SU-DHL-6 (cell line): ENCODE results near the gene EXOC6.

ENCODE experiments used
- H2AFZ ChIP-seq: fragments of 200-600 bp; sonication (generic); 2 replicates; pipeline ENCODE4 v1.6.1; 2014; ENCODE audit warnings: low read depth, mild to moderate bottlenecking, moderate library complexity, mixed read lengths, antibody characterized with exemption, low read length; ENCODE audit not compliant: severe bottlenecking
- H3F3A ChIP-seq: fragments of 200-600 bp; shearing (Covaris generic); 2 replicates; pipeline ENCODE4 v1.6.0; 2016; ENCODE audit warnings: antibody characterized with exemption, mild to moderate bottlenecking; ENCODE audit not compliant: insufficient read depth
- H3K27ac ChIP-seq: fragments of 200-600 bp; sonication (generic); 2 replicates; pipeline ENCODE4 v1.5.1; 2016; ENCODE audit warnings: low read depth, mild to moderate bottlenecking, low read length, moderate library complexity, mixed read lengths
- H3K27me3 ChIP-seq: fragments of 200-600 bp; sonication (generic), shearing (Covaris generic); 2 replicates; pipeline ENCODE4 v1.6.0; 2014; ENCODE audit warnings: mild to moderate bottlenecking, low read length
- H3K36me3 ChIP-seq: fragments of 200-600 bp; sonication (generic); 2 replicates; pipeline ENCODE4 v1.6.1; 2014; ENCODE audit warnings: mild to moderate bottlenecking, low read length, mixed read lengths
- H3K4me2 ChIP-seq: fragments of 300-600, 200-600 bp; shearing (Covaris generic), sonication (generic); 2 replicates; pipeline ENCODE4 v1.6.0; 2014; ENCODE audit warnings: low read length, low read depth, mild to moderate bottlenecking; ENCODE audit not compliant: poor library complexity, severe bottlenecking
- H3K4me3 ChIP-seq: fragments of 200-600 bp; sonication (generic); 2 replicates; pipeline ENCODE4 v1.5.1; 2014; ENCODE audit warnings: antibody characterized with exemption, low read length, mild to moderate bottlenecking, mixed read lengths; ENCODE audit not compliant: insufficient read depth, poor library complexity, severe bottlenecking
- H3K79me2 ChIP-seq: fragments of 200-600 bp; sonication (generic); 2 replicates; pipeline ENCODE4 v1.6.1; 2014; ENCODE audit warnings: mild to moderate bottlenecking, low read length, moderate library complexity; ENCODE audit not compliant: insufficient read depth
- H3K9ac ChIP-seq: fragments of 200-600 bp; sonication (generic); 2 replicates; pipeline ENCODE4 v1.7.0; 2014; ENCODE audit warnings: mild to moderate bottlenecking, low read length
- H3K9me2 ChIP-seq: fragments of 200-600 bp; sonication (generic); replicated peaks from 2 replicates; pipeline ENCODE4 v1.6.1; 2014; ENCODE audit warnings: low read length; ENCODE audit not compliant: insufficient read depth
- H3K9me3 ChIP-seq: fragments of 200-600 bp; sonication (generic); 2 replicates; pipeline ENCODE4 v1.6.1; 2014; ENCODE audit warnings: low read length, mixed read lengths; ENCODE audit not compliant: insufficient read depth
- H4K20me1 ChIP-seq: fragments of 200-600 bp; sonication (generic); 2 replicates; pipeline ENCODE4 v1.6.1; 2014; ENCODE audit warnings: low read depth, mild to moderate bottlenecking, antibody characterized with exemption, low read length, moderate library complexity, mixed read lengths
- EZH2phosphoT487 ChIP-seq: fragments of 200-600 bp; sonication (generic), shearing (Covaris generic); conservative IDR thresholded peaks from 2 replicates; pipeline ENCODE4 v1.6.1; 2018; ENCODE audit warnings: mild to moderate bottlenecking, antibody characterized with exemption, low read length, moderate library complexity, mixed read lengths
- TF ChIP-seq, protein P1 (sequence below): fragments of 200-600 bp; sonication (generic); IDR thresholded peaks from one replicate; pipeline ENCODE4 v1.5.1; 2017; ENCODE audit warnings: antibody characterized with exemption, mild to moderate bottlenecking, low read length, moderate library complexity; ENCODE audit not compliant: insufficient read depth, poor library complexity, severe bottlenecking

Gene EXOC6

DNA sequence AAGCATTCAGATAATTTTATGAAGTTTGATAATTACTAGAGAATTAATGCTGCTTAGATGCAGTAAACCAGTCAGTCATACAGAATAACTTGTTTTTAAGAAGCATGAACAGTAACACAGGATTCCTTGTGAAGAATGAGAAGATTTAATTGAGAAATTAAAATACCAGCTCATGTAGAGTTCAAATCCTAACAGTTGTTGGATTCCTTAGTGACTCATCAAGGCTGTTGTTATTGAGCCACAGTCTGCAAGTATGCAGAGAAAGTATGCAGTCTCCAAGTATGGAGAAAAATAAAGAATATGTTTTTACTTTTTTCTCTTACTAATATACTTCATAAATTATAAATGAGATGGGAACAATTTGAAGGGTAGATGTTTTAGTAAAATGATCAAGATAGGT is 182.1 kb downstream of the EXOC6 start:
- Histone ChIP-seq H3K9me3 (no peaks in the 10 kb centered on the region), H3K9me2 (no peaks in the 10 kb centered on the region), H3K9ac (no peak overlapping the region), H3K4me3 (no peak overlapping the region), H3K27ac (no peak overlapping the region), H3K4me2 (no peak overlapping the region), H3K36me3 (no peaks in the 10 kb centered on the region), H3K79me2 (no peaks in the 10 kb centered on the region), H3K27me3 (no peaks in the 10 kb centered on the region), H2AFZ (no peak overlapping the region), H3F3A (no peaks in the 10 kb centered on the region), H4K20me1 (no peaks in the 10 kb centered on the region)
- TF ChIP-seq, protein P1, sequence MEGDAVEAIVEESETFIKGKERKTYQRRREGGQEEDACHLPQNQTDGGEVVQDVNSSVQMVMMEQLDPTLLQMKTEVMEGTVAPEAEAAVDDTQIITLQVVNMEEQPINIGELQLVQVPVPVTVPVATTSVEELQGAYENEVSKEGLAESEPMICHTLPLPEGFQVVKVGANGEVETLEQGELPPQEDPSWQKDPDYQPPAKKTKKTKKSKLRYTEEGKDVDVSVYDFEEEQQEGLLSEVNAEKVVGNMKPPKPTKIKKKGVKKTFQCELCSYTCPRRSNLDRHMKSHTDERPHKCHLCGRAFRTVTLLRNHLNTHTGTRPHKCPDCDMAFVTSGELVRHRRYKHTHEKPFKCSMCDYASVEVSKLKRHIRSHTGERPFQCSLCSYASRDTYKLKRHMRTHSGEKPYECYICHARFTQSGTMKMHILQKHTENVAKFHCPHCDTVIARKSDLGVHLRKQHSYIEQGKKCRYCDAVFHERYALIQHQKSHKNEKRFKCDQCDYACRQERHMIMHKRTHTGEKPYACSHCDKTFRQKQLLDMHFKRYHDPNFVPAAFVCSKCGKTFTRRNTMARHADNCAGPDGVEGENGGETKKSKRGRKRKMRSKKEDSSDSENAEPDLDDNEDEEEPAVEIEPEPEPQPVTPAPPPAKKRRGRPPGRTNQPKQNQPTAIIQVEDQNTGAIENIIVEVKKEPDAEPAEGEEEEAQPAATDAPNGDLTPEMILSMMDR = no peak
- TF ChIP-seq EZH2phosphoT487 = no peak

DNA sequence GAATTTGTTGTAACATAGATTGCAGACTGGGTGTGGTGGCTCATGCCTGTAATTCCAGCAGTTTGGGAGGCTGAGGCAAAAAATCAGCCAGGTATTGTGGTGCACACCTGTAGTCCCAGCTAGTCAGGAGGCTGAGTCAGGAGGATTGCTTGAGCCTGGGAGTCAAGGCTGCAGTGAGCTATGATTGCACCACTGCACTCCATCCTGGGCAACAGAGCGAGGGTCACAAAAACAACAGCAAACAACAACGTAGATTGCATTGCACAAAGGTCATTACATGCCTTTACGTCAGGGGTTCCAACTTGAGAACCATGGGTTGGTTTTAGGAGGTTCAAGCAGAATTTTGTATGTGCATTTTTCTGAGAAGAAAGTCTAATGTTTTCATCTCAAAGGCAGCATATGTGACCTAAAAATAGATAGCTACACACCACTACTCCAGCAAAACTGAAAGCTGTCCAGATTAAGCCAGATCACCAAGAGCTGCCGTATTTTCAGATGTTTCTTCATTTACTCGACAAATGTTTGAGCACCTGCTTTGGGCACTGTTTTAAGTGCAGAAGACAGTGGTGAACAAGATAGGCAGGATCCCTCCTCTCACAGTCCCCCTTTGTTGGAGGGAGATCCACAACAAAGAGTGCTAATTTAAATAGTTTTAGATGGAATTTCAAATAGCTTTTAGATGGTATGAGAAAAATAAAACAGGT is 183.9 kb downstream of the EXOC6 start:
- Histone ChIP-seq H3F3A (no peaks in the 10 kb centered on the region), H3K36me3 (no peaks in the 10 kb centered on the region), H3K4me3 (no peak overlapping the region), H3K4me2 (no peak overlapping the region), H3K9ac (no peak overlapping the region), H3K27ac (no peak overlapping the region), H3K9me3 (no peaks in the 10 kb centered on the region), H3K27me3 (no peaks in the 10 kb centered on the region), H3K9me2 (no peaks in the 10 kb centered on the region), H2AFZ (no peak overlapping the region), H3K79me2 (no peaks in the 10 kb centered on the region), H4K20me1 (no peaks in the 10 kb centered on the region)
- TF ChIP-seq EZH2phosphoT487 = no peak
- TF ChIP-seq, protein P1 = no peak

GRCh38 chr10:93032809-93033137 is 184.5 kb downstream of the EXOC6 start:
- Histone ChIP-seq H3K4me2 (no peak overlapping the region), H3K79me2 (no peaks in the 10 kb centered on the region), H3K9me3 (no peaks in the 10 kb centered on the region), H3F3A (no peaks in the 10 kb centered on the region), H2AFZ (no peak overlapping the region), H3K4me3 (no peak overlapping the region), H3K9ac (no peak overlapping the region), H3K36me3 (no peaks in the 10 kb centered on the region), H3K27me3 (no peaks in the 10 kb centered on the region), H4K20me1 (no peaks in the 10 kb centered on the region), H3K9me2 (no peaks in the 10 kb centered on the region), H3K27ac (no peak overlapping the region)
- no peak for TF ChIP-seq EZH2phosphoT487
- TF ChIP-seq, protein P1 = no peak
